GM18505 (cell line): Measurements from ENCODE around the gene XKRX.

ENCODE experiments used
- ATAC-seq: cut with Tn5 transposase; IDR thresholded peaks from one replicate; pipeline ENCODE4 v1.9.1; 2021; ENCODE audit not compliant: unreplicated experiment
- POLR2A ChIP-seq: IDR thresholded peaks from 4 replicates; pipeline ENCODE4 v1.6.1; 2011; ENCODE audit warnings: borderline replicate concordance; ENCODE audit not compliant: insufficient read depth, insufficient read length; ENCODE audit errors: extremely low read depth

The XKRX gene

GRCh38 chrX:100931218-100931924 is 2.7 kb upstream of the XKRX start:
- peak; percentile 64 for ATAC-seq
- no peak for TF ChIP-seq POLR2A

DNA sequence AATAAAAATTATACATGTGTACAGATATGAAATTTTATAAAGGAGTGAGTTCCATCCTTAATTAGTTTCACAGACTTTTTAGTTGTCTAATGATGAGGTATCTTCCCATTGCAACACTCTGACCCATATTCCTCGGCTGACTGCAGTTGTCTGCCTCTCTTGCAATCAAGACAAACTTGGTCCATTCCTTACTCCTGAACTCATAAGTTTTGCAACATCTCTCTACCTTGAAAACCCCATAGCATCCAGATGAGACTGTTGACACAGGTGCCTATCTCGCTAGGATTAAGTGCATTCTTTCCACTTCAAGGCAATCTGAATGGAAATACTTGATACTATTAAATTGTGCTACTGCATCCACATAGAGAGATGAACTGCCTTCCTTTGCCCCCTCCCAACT is 2.3 kb downstream of the XKRX start:
- TF ChIP-seq POLR2A, result no peak
- ATAC-seq, result no peak

GRCh38 chrX:100924375-100924774 is 4.3 kb downstream of the XKRX start:
- ATAC-seq, result no peak
- TF ChIP-seq POLR2A, result no peak

GRCh38 chrX:100915562-100915961 is 13.2 kb downstream of the XKRX start:
- no peak for TF ChIP-seq POLR2A
- no peak for ATAC-seq

DNA sequence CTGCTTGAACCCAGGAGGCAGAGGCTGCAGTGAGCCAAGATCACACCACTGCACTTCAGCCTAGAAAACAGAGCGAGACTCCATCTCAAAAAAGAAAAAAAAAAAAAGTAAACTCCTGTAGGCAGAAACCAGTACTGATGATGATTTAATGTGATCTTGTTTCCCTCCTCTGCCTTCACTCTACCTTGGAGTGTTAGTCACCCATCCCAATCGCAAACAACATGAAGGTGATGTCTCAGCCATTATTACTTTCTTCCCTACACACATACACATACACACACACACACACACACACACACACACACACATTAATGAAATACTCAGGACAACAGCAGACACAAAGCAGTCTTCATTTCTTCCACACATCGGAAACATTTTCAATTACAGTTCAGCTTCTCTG is 15.6 kb downstream of the XKRX start:
- TF ChIP-seq POLR2A, result no peak
- ATAC-seq, result no peak

DNA sequence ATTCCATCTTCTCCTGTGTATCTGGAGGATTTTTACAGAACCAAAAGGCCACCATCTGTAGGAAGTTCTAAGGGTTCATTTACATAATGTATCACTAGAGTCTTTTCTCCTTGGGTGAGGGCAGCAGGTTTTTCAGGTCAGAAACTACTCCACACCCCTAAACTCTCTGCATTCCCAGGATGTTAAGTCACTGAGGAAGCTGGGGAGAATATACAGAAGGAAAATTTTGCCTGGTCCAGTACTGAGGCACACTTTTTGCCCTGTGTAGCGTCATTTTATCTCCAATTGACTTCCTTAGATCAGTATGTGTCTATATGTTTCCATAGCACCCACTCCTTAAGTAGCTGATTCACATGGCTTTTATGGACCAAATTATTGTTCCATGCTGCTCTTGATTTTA is 17.0 kb downstream of the XKRX start:
- ATAC-seq, result no peak
- TF ChIP-seq POLR2A, result no peak

DNA sequence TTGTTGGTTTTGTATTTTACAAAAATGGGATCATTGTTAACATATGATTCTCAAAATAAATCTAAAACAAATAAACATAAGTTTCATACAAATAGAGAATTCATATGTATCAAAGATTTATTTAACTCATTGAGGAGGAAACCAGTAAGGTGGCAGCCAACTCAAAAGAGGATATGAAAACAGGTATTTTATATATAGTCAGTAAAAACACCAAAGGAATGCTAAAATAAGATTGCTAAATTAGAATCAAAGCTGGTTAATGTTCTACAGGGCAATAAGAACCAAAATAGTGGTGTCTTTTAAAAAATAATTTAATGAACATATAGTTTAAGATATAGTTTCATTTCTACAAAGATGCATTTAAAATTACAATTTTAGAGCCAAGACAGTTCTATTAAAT is 23.1 kb downstream of the XKRX start:
- no peak for ATAC-seq
- no peak for TF ChIP-seq POLR2A

DNA sequence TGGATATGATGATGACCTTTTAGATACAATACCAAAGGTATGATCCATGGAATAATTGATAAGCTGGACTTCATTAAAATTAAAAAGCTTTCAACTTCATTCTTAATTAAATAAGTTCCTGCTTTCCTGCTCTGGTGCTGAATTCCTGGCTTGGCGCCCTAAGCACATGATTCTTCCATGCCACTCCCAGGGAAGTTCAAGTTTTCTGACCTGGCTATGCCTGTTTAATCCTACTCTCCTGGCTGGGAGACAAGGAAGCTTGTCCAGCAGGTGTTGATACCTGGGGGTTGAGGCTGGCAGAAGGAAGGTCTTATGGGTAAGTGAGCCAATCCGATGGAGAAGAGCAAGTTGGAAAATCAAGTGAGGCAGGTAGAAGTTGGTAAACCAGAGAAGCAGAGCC is 24.3 kb downstream of the XKRX start:
- no peak for TF ChIP-seq POLR2A
- ATAC-seq, result no peak

DNA sequence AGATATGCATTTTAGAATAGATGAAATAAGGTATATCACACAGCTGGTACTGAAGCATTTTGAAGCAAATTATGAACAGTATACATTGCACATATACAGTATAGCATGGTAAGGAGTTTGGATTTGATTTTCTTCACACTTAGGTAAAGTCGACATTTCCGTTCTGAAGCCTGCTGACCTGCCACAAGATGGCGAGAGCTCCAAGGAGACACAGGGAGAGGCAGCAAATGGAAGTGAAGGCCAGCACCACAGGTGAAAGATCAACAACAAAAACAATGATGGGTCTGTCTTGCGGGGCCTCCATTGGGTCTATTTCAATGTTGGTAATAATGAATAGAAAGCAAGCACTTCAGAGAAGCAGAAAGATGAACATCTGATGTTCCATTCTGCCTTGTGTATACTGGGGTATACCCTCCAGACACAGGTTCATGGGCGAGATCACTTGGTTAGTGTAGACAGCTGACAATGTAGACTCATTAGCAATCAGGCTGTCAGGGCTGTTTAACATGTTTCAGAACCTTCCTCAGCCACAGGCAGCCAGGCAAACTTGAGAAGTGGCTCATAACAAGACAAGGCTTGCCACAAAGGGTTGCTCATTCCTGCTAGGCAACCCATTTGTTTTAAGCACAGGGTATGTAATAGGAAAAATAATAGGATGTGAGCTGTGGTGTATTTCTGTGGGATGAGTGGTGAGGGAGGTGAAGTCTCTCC is 33.2 kb downstream of the XKRX start:
- ATAC-seq, result no peak
- TF ChIP-seq POLR2A, result no peak

DNA sequence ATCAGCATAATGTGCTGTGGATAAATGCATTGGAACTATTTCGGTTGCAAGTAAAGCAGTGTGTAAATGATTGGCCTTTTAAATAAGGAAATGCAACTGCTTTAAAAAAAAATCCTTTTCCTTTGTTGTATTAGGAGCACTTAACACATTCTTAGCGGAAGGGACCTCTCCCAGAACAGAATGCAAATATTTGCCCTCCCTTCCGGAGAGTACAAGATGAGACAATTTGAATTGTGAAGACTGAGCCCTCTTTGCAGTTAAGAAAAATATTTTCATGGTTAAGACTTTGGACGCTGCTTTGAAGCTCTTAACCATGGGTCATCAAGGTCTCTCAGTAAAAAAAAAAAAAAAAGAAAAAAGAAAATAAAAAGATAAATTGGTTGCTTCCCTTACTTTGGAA is 45.1 kb downstream of the XKRX start:
- no peak for ATAC-seq
- no peak for TF ChIP-seq POLR2A

DNA sequence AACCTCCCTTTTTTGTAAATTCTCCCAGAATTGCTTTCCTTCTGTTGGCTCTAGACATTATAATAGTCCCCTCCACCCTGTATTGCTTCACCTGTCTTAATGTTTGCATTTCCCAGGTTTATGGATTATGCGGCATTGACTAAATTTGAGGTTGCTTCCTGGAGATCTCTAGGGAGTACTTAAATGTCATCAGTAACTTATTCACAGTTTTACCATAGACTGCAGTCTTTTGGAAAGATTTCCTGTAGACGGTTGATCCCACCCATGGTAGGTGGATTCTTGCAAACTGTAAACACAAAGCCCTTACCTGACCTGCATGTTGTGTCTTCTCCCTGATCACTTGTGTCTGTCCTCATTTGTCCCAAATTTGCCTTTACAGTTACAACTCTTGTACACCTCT is 48.3 kb downstream of the XKRX start:
- TF ChIP-seq POLR2A, result no peak
- ATAC-seq, result no peak

- no peak for ATAC-seq
Observed at GRCh38 chrX:100874325-100874724, 54.4 kb downstream of the XKRX start, which contains the start of gene NOX1. Gene NOX1, minus strand, starts transcription at chrX:100874359. Its CDS starts 220 bp downstream, at chrX:100874139.

DNA sequence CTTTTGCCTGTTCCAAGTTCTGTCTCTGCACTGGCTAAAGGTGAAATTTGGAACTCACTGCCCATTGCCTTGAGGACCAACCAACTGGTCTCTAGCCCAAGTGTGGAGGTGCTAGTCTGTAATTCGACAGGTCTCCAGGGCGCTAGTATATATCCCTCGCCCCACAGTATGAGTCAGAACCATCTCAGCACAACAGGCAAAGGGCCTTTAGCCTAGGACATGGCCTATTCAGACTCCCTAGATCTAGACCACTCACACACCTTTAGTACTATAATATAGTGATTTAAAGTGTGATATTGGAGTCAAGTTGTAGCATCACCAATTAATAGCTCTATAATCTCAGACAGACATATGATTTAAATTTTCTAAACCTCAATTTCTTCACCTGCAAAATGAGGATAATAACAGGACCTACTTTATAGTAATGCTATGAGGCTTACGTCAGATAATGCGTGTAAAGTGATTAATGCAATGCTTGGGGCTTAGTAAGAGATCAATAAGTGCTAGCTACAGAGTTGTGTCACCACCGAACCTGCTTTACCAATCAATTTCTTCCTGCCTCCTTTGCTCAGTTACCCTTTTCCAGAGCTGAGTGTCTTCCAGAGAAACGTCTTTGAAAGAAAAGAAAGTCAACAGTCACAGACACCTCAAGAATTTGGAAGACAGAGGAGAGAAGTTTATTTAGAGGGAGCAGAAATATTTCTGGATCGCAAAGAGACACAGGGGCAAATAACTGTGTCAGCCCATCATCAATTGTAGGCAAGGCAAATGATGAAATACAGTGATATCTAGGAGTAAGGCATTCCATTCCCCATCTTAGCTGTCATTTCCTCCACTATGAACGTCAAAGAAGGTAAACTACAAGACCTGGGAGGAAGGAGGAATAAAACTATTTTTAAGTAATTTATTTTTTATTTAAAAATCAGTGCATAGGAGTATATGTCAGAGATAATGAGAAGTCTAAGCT is 56.8 kb downstream of the XKRX start:
- no peak for TF ChIP-seq POLR2A
- no peak for ATAC-seq

More at GRCh38 chrX:100874325-100874724, 54.4 kb downstream of the XKRX start, which contains the start of gene NOX1:
- no peak for TF ChIP-seq POLR2A
